Endothelial cell of umbilical vein (primary cell): Measurements from ENCODE around the gene CHD5. TPM values are rescaled to one million over a fixed set of nuclear protein-coding genes. Genes with fewer than 3 reads are reported as not detected.

ENCODE experiments used
- BruUV-seq: library from RNA; stranded (reverse); fragments of 400-500 nt; replicated peaks from 2 replicates; lab custom pipeline; 2021; lab: Mats Ljungman, UMichigan
- CTCF ChIA-PET: fragments of 300-600, 350-600 bp; sonication (Branson Sonifier 250); formaldehyde crosslinking; loops from one replicate; lab custom pipeline; 2021; ENCODE audit warnings: antibody characterized with exemption, inconsistent platforms; lab: Charles Lee
- POLR2A ChIA-PET: fragments of 300-600, 350-600 bp; sonication (Branson Sonifier 250); formaldehyde crosslinking; loops from one replicate; lab custom pipeline; 2021; ENCODE audit warnings: antibody characterized with exemption, inconsistent platforms; lab: Charles Lee
- DNase-seq: peaks from one replicate; pipeline ENCODE4 v3.0.0-alpha.2; 2011; ENCODE audit warnings: low read depth, low spot score
- FAIRE-seq: peaks from 2 replicates; lab custom pipeline; 2011; peaks lifted over from hg19 to GRCh38; lab: Jason Lieb, UNC
- H2AFZ ChIP-seq: 2 replicates; pipeline ENCODE4 v1.6.0; 2012; ENCODE audit warnings: low read depth, low read length, control low read depth, inconsistent platforms
- H3K27ac ChIP-seq: 2 replicates; pipeline ENCODE4 v1.5.1; 2011; ENCODE audit warnings: low read depth, mild to moderate bottlenecking, control low read depth, low read length, moderate library complexity; ENCODE audit not compliant: insufficient read depth
- H3K27me3 ChIP-seq, 2 experiments: 2 replicates each; pipeline versions ENCODE4 v1.6.0 to v1.6.1; 2011; ENCODE audit warnings: low read length in 2 of 2, mixed read lengths in 1 of 2; ENCODE audit not compliant: control insufficient read depth in 2 of 2, insufficient read depth in 2 of 2
- H3K36me3 ChIP-seq, 2 experiments: 2 replicates in 1 of 2; 3 replicates in 1 of 2; pipeline ENCODE4 v1.5.1; 2011; ENCODE audit warnings: low read length in 2 of 2, mild to moderate bottlenecking in 1 of 2, moderate library complexity in 1 of 2; ENCODE audit not compliant: control insufficient read depth in 2 of 2, insufficient read depth in 2 of 2; ENCODE audit errors: extremely low read depth in 1 of 2
- H3K4me1 ChIP-seq: 3 replicates; pipeline ENCODE4 v1.5.1; 2011; ENCODE audit warnings: mild to moderate bottlenecking, low read length; ENCODE audit not compliant: control insufficient read depth, insufficient read depth; ENCODE audit errors: extremely low read depth
- H3K4me2 ChIP-seq: 2 replicates; pipeline ENCODE4 v1.6.1; 2011; ENCODE audit warnings: low read length, control low read depth, mixed read lengths; ENCODE audit not compliant: insufficient read depth
- H3K4me3 ChIP-seq, 3 experiments: fragments of 200-600 bp in 1 of 3; sonication (generic), shearing (Covaris generic) in 1 of 3; replicated peaks in 1 of 3; 2 replicates each; pipeline ENCODE4 v1.5.1; 2011 to 2016; ENCODE audit warnings: control low read depth in 3 of 3, low read length in 3 of 3, mild to moderate bottlenecking in 2 of 3, inconsistent platforms in 1 of 3, low read depth in 1 of 3, moderate library complexity in 1 of 3; ENCODE audit not compliant: insufficient read depth in 1 of 3
- H3K79me2 ChIP-seq: 2 replicates; pipeline ENCODE4 v1.6.0; 2012; ENCODE audit warnings: low read length, inconsistent platforms; ENCODE audit not compliant: control insufficient read depth, insufficient read depth
- H3K9ac ChIP-seq: replicated peaks from 2 replicates; pipeline ENCODE3; 2011; ENCODE audit warnings: low read length, control low read depth; ENCODE audit not compliant: insufficient read depth; ENCODE audit errors: extremely low read depth
- H3K9me1 ChIP-seq: replicated peaks from 3 replicates; pipeline ENCODE4 v1.6.0; 2011; ENCODE audit warnings: mild to moderate bottlenecking, low read length; ENCODE audit not compliant: control insufficient read depth, insufficient read depth; ENCODE audit errors: extremely low read depth
- H3K9me3 ChIP-seq: replicated peaks from 2 replicates; pipeline ENCODE4 v1.5.1; 2012; ENCODE audit warnings: low read length, inconsistent platforms; ENCODE audit not compliant: control insufficient read depth, insufficient read depth
- H4K20me1 ChIP-seq: replicated peaks from 2 replicates; pipeline ENCODE3; 2011; ENCODE audit warnings: mild to moderate bottlenecking, low read length; ENCODE audit not compliant: control insufficient read depth, insufficient read depth; ENCODE audit errors: extremely low read depth
- EZH2 ChIP-seq: IDR thresholded peaks from 2 replicates; pipeline ENCODE4 v1.6.1; 2012; ENCODE audit warnings: borderline replicate concordance, low read depth, mild to moderate bottlenecking, moderate library complexity, low read length, inconsistent platforms; ENCODE audit not compliant: severe bottlenecking
- FOS ChIP-seq: IDR thresholded peaks from 2 replicates; pipeline ENCODE4 v1.6.1; 2011; ENCODE audit warnings: mild to moderate bottlenecking, low read length, moderate library complexity, borderline replicate concordance; ENCODE audit not compliant: insufficient read depth
- GATA2 ChIP-seq: IDR thresholded peaks from 2 replicates; pipeline ENCODE4 v1.7.0; 2011; ENCODE audit warnings: low read depth, mild to moderate bottlenecking, moderate library complexity, mixed read lengths, low read length; ENCODE audit not compliant: insufficient read length, insufficient read depth
- JUN ChIP-seq: IDR thresholded peaks from 2 replicates; pipeline ENCODE4 v1.6.1; 2011; ENCODE audit warnings: borderline replicate concordance, low read depth; ENCODE audit not compliant: insufficient read length, insufficient read depth
- MYC ChIP-seq: IDR thresholded peaks from one replicate; pipeline ENCODE4 v1.6.1; 2011; ENCODE audit warnings: mild to moderate bottlenecking, low read depth, low read length
- POLR2A ChIP-seq: IDR thresholded peaks from 2 replicates; pipeline ENCODE4 v1.6.1; 2012; ENCODE audit warnings: low read depth, mild to moderate bottlenecking, control low read depth, low read length
- POLR2AphosphoS5 ChIP-seq: IDR thresholded peaks from 2 replicates; pipeline ENCODE4 v1.6.1; 2012; ENCODE audit warnings: low read depth, mild to moderate bottlenecking, control low read depth, low read length, moderate library complexity; ENCODE audit not compliant: insufficient read depth
- dilution Hi-C: fragments of 300-500 bp; cut with MboI; formaldehyde crosslinking; loops from one replicate; pipeline ENCODE4 v1.15.0; 2019; ENCODE audit warnings: low sequenced_read_pairs; ENCODE audit not compliant: extremely low pct_ligation_motif_present
- intact Hi-C: fragments of 100-400 bp; cut with micrococcal nuclease; formaldehyde crosslinking; loops from one replicate; pipeline ENCODE4 v1.10.0; 2022
- polyA plus RNA-seq, 4 experiments: library from polyadenylated mRNA; depleted of rRNA in 3 of 4; stranded (reverse) in 3 of 4; unstranded in 1 of 4; fragments of >200 nt; gene quantifications; 2 replicates each; pipeline versions ENCODE4 v1.2.1 to v1.2.3, GENCODE V29; 2011 to 2012; ENCODE audit warnings: missing spikeins in 1 of 4
- total RNA-seq: library from RNA; stranded (reverse); gene quantifications from 2 replicates; pipeline ENCODE4 v1.2.3, GENCODE V29; 2021
- TF ChIP-seq, protein P1 (sequence below), 2 donors: IDR thresholded peaks; 1 replicate in 1 of 2; 2 replicates in 1 of 2; pipeline ENCODE4 v1.5.1; 2011; ENCODE audit warnings: low read length in 2 of 2, mild to moderate bottlenecking in 2 of 2, moderate library complexity in 2 of 2, control low read depth in 1 of 2, inconsistent platforms in 1 of 2, low read depth in 1 of 2; ENCODE audit not compliant: insufficient read depth in 1 of 2; ENCODE audit errors: extremely low read depth in 1 of 2
- TF ChIP-seq, protein P2 (sequence below): IDR thresholded peaks from 2 replicates; pipeline ENCODE4 v1.6.1; 2011; ENCODE audit not compliant: insufficient read depth, insufficient read length

The CHD5 gene
- total and polyA plus RNA-seq, 2 donors (not counting 3 experiments of a cell fraction or from before 2014, with no cell fraction given): 0.04 to 0.11 TPM

DNA sequence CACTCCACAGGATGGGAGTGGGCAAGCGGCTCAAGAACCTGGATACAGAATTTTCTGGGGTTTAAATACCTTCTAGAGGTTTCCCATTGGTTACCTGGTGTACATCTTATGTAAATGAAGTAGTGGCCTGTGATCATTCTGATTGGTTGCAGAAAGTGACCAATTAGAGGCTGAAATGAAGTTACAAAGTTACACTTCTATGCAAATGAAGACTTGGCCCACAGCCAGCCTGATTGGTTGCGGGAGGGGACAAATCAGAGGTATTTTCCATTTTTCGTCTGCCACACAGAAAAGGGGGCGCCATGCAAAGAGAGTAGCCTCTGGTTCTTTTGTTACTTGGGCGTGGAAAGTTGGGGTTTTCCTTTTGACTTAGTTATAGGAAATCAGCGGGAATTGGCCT is 125.5 kb downstream of the CHD5 start:
- H3K4me3 ChIP-seq: no peak overlapping the region
- H4K20me1 ChIP-seq: no peaks in the 10 kb centered on the region
- no peak overlapping the region for H3K9ac ChIP-seq
- H3K9me1 ChIP-seq: no peaks in the 10 kb centered on the region
- H3K4me1 ChIP-seq: peaks cover 10% of the 10 kb centered on the region
- POLR2A ChIA-PET: no interaction called here
- H3K36me3 ChIP-seq: no peaks in the 10 kb centered on the region
- H3K27ac ChIP-seq: no peak overlapping the region
- H3K27me3 ChIP-seq: no peaks in the 10 kb centered on the region
- CTCF ChIA-PET: no interaction called here
- DNase-seq (no peak), FAIRE-seq (no peak)
- H2AFZ ChIP-seq: no peak overlapping the region
- no peak overlapping the region for H3K4me2 ChIP-seq
- dilution Hi-C loops: no loop called here
- BruUV-seq: no TSS peak
- TF ChIP-seq MYC: no peak
- TF ChIP-seq POLR2A: no peak
- TF ChIP-seq, protein P1, sequence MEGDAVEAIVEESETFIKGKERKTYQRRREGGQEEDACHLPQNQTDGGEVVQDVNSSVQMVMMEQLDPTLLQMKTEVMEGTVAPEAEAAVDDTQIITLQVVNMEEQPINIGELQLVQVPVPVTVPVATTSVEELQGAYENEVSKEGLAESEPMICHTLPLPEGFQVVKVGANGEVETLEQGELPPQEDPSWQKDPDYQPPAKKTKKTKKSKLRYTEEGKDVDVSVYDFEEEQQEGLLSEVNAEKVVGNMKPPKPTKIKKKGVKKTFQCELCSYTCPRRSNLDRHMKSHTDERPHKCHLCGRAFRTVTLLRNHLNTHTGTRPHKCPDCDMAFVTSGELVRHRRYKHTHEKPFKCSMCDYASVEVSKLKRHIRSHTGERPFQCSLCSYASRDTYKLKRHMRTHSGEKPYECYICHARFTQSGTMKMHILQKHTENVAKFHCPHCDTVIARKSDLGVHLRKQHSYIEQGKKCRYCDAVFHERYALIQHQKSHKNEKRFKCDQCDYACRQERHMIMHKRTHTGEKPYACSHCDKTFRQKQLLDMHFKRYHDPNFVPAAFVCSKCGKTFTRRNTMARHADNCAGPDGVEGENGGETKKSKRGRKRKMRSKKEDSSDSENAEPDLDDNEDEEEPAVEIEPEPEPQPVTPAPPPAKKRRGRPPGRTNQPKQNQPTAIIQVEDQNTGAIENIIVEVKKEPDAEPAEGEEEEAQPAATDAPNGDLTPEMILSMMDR (IDR thresholded peaks at IDR 0.05; ENCODE audit: extremely low read depth in 1 of 2, insufficient read depth in 1 of 2, low read depth in 1 of 2, low read length in 2 of 2): no peak
- TF ChIP-seq, protein P2, sequence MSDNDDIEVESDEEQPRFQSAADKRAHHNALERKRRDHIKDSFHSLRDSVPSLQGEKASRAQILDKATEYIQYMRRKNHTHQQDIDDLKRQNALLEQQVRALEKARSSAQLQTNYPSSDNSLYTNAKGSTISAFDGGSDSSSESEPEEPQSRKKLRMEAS: no peak
- TF ChIP-seq FOS: no peak
- no peak for TF ChIP-seq EZH2
- no peak for TF ChIP-seq GATA2
- TF ChIP-seq JUN: no peak
- TF ChIP-seq POLR2AphosphoS5: no peak
- H3K9me3 ChIP-seq: no peaks in the 10 kb centered on the region
- intact Hi-C loops: loop anchor here (5.0 kb wide), 1 partner anchor 368 kb away; the partner anchor contains the start of gene ESPN
- no peaks in the 10 kb centered on the region for H3K79me2 ChIP-seq
